ENCODE data around the gene C1QTNF9. TPM values are rescaled to one million over a fixed set of nuclear protein-coding genes. Genes with fewer than 3 reads are reported as not detected.
"Not testable (repeated sequence)": the region's sequence is repeated elsewhere in the genome, so short reads cannot be mapped to it uniquely, and the experiment has no call there.

Gene C1QTNF9, protein sequence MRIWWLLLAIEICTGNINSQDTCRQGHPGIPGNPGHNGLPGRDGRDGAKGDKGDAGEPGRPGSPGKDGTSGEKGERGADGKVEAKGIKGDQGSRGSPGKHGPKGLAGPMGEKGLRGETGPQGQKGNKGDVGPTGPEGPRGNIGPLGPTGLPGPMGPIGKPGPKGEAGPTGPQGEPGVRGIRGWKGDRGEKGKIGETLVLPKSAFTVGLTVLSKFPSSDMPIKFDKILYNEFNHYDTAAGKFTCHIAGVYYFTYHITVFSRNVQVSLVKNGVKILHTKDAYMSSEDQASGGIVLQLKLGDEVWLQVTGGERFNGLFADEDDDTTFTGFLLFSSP
- total RNA-seq = under 1 TPM; 0.42 to 0.95 TPM
- long read RNA-seq, donor 1 = 0 reads
- long read RNA-seq, donor 2, partial matches to known transcripts = 0 of 4 reads
- long read RNA-seq, donor 2, other reads (novel, unspliced or antisense) = 2 of 4 reads

- intact Hi-C loops (cut with DNase I); DNase-seq (ENCODE audit: low spot score): not testable (repeated sequence)
Observed at GRCh38 chr13:24309300-24309699, at the start of gene C1QTNF9. Gene C1QTNF9 (plus strand): TSS chr13:24309580. CDS start chr13:24316004, 6,424 bp downstream.

- intact Hi-C loops (cut with DNase I) = no loop called here
- no peak for DNase-seq (ENCODE audit: low spot score)
Observed at GRCh38 chr13:24261566-24261965, 47.8 kb upstream of the C1QTNF9 start.

GRCh38 chr13:24263632-24264031 lies 45.7 kb upstream of the C1QTNF9 start:
- no peak for DNase-seq (ENCODE audit: low spot score)
- intact Hi-C loops (cut with DNase I) = no loop called here

DNA sequence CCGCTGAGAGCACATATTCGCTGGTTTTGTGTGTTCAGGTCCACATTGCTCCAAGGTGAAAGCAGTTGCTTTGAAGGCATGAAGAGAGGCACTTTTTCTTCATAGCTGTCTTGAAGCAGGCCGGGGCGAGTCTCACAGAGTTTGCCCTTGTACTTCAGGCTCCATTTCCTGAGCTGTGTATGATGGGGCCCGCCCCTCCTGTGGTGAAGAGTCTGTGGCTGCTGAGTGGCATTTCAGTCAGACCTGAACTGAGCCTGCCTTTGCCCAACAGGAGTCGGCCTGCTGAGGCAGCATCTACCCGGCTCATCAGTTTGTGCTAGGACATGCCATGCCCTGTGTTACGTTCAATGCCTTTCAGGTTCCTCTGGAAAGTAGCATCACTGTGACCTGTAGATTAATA lies 44.4 kb upstream of the C1QTNF9 start:
- no peak for DNase-seq (ENCODE audit: low spot score)
- intact Hi-C loops (cut with DNase I) = loop anchor here in 1 of 2 donors (5.0 kb wide), 1 partner anchor 1813 kb away; no protein-coding TSS in a partner anchor

GRCh38 chr13:24265453-24265852 lies 43.9 kb upstream of the C1QTNF9 start:
- intact Hi-C loops (cut with DNase I) = loop anchor here in 1 of 2 donors (5.0 kb wide), 1 partner anchor 1813 kb away; no protein-coding TSS in a partner anchor
- no peak for DNase-seq (ENCODE audit: low spot score)

DNA sequence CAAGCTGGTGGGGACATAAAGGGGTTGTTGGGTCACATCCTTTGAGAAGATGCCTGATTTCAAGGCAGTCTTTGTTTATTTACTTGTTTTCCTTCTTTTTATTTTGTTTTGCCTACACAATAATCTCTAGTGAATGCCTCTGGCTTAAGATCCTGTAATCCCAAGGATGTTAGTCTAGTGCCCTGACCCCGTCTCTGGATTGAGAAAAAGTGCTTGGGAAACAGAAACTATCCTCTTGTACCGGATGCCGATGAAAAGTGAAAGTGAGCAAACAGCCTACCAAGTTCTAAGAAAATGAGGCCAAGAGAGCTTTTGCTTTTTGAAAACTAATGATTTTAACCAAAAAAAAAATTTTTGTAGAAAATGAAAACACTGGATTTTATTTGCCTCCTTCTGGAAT lies 42.1 kb upstream of the C1QTNF9 start:
- no peak for DNase-seq (ENCODE audit: low spot score)
- intact Hi-C loops (cut with DNase I) = loop anchor here in 1 of 2 donors (5.0 kb wide), 1 partner anchor 1815 kb away; no protein-coding TSS in a partner anchor

- no peak for DNase-seq (ENCODE audit: low spot score)
Observed at GRCh38 chr13:24267801-24268200, 41.6 kb upstream of the C1QTNF9 start.

GRCh38 chr13:24269821-24270220 lies 39.6 kb upstream of the C1QTNF9 start:
- no peak for DNase-seq (ENCODE audit: low spot score)
- intact Hi-C loops (cut with DNase I) = loop anchor here in 1 of 2 donors (5.0 kb wide), 1 partner anchor 1818 kb away; no protein-coding TSS in a partner anchor

More at GRCh38 chr13:24267801-24268200, 41.6 kb upstream of the C1QTNF9 start:
- intact Hi-C loops (cut with DNase I) = loop anchor here in 1 of 2 donors (5.0 kb wide), 1 partner anchor 1816 kb away; no protein-coding TSS in a partner anchor

GRCh38 chr13:24270639-24271141 lies 38.7 kb upstream of the C1QTNF9 start:
- intact Hi-C loops (cut with DNase I) = no loop called here
- DNase-seq (ENCODE audit: low spot score) = peak; percentile 92

DNA sequence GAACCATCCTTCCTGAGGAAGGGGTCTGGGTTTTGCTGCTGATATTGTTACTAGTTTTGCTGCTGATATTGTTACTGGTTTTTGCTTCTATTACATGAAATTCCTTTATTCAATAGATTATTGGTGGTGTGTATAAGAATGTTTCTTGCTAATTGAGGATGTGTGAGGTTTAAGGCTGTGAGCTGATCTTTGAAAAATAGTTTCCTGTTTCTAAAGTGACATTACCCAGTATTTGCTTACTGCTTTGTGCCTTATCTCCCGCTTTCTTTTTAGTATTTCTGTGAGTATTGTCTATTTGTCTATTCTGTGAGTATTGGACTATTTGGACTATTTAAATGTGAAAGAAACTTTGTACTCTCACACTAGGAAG lies 38.2 kb upstream of the C1QTNF9 start:
- intact Hi-C loops (cut with DNase I) = no loop called here
- DNase-seq (ENCODE audit: low spot score) = no peak

GRCh38 chr13:24271601-24272451 lies 37.6 kb upstream of the C1QTNF9 start:
- DNase-seq (ENCODE audit: low spot score) = peak; percentile 84
- intact Hi-C loops (cut with DNase I) = no loop called here

- DNase-seq (ENCODE audit: low spot score) = no peak
- intact Hi-C loops (cut with DNase I) = no loop called here
Observed at GRCh38 chr13:24272452-24273161, 36.8 kb upstream of the C1QTNF9 start.

GRCh38 chr13:24273926-24274325 lies 35.5 kb upstream of the C1QTNF9 start:
- intact Hi-C loops (cut with DNase I) = no loop called here
- DNase-seq (ENCODE audit: low spot score) = no peak

DNA sequence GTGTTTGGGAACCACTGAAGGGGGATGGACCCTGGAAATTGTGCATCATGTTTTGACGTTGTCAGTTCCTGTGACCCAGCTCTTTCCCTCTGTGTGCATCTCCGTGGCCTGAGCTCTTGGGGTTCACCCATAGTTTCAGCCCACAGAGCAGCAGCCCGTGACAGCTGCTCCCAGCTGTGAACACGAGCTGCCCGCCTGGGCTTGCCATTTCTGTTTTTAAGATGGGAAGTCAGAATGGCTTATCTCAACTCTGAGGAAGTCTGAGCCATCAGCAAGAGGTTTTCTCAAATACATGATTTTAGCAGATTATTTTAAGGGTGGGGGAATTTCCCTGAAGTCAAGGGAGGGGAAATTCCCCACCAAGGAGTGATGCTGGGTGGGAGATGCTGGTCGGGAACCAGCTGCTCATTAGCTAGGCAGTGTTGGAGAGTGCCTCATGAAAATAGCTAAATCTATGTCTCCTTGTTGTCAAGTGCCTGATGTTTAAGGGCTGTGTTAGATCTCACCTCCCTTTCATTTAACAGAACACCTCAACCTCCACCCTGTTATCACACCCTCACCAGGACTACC lies 34.8 kb upstream of the C1QTNF9 start:
- intact Hi-C loops (cut with DNase I) = no loop called here

GRCh38 chr13:24275041-24275440 lies 34.3 kb upstream of the C1QTNF9 start:
- DNase-seq (ENCODE audit: low spot score) = no peak
- intact Hi-C loops (cut with DNase I) = no loop called here

More for the DNA sequence above, 34.8 kb upstream of the C1QTNF9 start:
- no peak for DNase-seq (ENCODE audit: low spot score)

- intact Hi-C loops (cut with DNase I) = no loop called here
- no peak for DNase-seq (ENCODE audit: low spot score)
Observed at GRCh38 chr13:24276306-24276705, 33.1 kb upstream of the C1QTNF9 start.

DNA sequence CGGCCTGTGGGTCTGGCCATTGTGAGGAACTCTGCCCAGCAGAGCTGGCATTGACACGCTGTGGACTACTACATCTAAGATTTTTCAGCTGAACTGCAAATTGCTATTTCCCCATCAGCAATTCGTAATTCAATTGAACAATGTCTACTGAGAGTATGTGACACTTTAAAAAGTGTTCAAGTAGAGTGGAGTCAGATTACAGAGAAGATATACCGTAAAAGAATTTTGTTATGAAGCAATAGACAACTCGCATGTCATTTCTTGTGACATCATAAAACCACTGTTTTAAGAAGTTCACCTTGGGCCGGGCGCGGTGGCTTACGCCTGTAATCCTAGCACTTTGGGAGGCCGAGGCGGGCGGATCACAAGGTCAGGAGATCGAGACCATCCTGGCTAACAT lies 32.5 kb upstream of the C1QTNF9 start:
- intact Hi-C loops (cut with DNase I) = no loop called here
- no peak for DNase-seq (ENCODE audit: low spot score)

DNA sequence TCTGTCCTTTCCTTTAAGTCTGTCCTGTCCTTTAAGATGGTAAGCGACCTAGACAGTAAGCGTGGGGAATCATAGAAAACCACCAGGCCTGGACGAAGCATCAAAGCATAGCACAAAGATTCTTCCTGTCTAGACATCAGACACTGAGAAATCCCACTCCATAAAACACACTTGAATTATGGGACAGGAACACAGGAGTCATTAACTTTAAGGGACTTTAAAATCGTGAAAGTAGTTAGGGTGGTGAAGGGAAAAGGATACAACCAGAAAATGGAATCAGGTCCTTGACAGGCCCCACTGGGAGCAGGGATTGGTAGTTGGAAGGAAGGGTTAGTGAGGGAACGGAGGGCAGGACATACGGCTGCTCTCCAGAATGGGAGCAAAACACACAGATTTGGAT lies 31.6 kb upstream of the C1QTNF9 start:
- intact Hi-C loops (cut with DNase I) = no loop called here
- no peak for DNase-seq (ENCODE audit: low spot score)
